Lower leg skin (tissue), 4 donors: Measurements from ENCODE around the gene HIP1. TPM values are rescaled to one million over a fixed set of nuclear protein-coding genes. Genes with fewer than 3 reads are reported as not detected.

ENCODE experiments used
- DNase-seq, 2 donors: peaks; one replicate each; pipeline ENCODE4 v3.0.0-alpha.2; 2019; ENCODE audit warnings: low spot score in 2 of 2
- H3K4me3 ChIP-seq: fragments of 200-600 bp; sonication (generic); 2 replicates; pipeline ENCODE4 v1.5.1; 2017; ENCODE audit warnings: mild to moderate bottlenecking, low read depth; ENCODE audit not compliant: poor library complexity, severe bottlenecking
- POLR2A ChIP-seq, 2 donors: fragments of 450-650 bp; IDR thresholded peaks; one replicate each; pipeline ENCODE4 v1.6.1; 2016 to 2017; ENCODE audit warnings: antibody characterized with exemption in 2 of 2, mild to moderate bottlenecking in 1 of 2, moderate library complexity in 1 of 2
- WGBS, 2 donors: methylation state at CpG; one replicate each; pipeline ENCODE4 v1.1.5; 2018; 5-methylcytosine and 5-hydroxymethylcytosine counted together
- intact Hi-C: fragments of 100-400 bp; cut with DNase I; formaldehyde crosslinking; loops from one replicate; pipeline ENCODE4 v1.15.0; 2023; ENCODE audit warnings: low total_unique reads
- total RNA-seq, 4 donors: library from RNA; depleted of rRNA; stranded (reverse); fragments of >200 nt; gene quantifications; one replicate each; pipeline ENCODE4 v1.1.0, GENCODE V29; 2016
- TF ChIP-seq, protein P1 (sequence below), 3 donors: fragments of 450-650 bp; IDR thresholded peaks; one replicate each; pipeline ENCODE4 v1.5.1; 2016; ENCODE audit warnings: antibody characterized with exemption in 3 of 3, mild to moderate bottlenecking in 3 of 3, moderate library complexity in 2 of 3

The HIP1 gene
- total RNA-seq, 4 donors from 2014 or later, result 20.1 to 30.3 (median 23.0) TPM

DNA sequence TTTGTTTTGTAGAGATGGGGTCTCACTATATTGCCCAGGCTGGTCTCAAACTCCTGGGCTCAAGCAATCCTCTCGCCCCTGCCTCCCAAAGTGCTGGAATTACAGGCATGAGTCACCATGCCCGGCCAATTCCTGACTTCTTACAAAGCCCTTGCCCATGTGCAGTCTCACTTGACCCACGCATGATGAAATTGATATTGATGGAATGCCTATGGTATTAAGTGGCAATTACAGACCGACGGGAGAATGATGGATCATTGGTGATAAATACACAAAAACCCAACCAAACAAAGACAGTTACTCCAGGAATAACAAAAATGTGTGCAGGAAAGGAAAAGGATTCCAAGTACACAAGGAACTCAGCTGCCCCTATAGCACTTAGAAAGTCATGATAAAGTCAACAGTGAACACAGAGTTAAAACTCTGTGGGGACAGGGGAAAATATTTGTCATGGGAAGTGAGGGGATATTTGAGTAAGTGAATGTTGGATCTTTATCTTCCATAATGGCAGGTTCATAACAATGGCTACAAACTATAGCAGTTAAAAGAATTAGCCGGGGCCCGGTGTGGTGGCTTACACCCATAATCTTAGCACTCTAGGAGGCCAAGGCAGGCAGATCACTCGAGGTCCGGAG, 21.6 kb downstream of the HIP1 start:
- intact Hi-C loops, result no loop called here
- H3K4me3 ChIP-seq, result no peak overlapping the region
- WGBS, 2 donors, result 94 to 96% methylated on average over 9 of the region's 9 CpGs
- no peak for DNase-seq
- TF ChIP-seq, protein P1, sequence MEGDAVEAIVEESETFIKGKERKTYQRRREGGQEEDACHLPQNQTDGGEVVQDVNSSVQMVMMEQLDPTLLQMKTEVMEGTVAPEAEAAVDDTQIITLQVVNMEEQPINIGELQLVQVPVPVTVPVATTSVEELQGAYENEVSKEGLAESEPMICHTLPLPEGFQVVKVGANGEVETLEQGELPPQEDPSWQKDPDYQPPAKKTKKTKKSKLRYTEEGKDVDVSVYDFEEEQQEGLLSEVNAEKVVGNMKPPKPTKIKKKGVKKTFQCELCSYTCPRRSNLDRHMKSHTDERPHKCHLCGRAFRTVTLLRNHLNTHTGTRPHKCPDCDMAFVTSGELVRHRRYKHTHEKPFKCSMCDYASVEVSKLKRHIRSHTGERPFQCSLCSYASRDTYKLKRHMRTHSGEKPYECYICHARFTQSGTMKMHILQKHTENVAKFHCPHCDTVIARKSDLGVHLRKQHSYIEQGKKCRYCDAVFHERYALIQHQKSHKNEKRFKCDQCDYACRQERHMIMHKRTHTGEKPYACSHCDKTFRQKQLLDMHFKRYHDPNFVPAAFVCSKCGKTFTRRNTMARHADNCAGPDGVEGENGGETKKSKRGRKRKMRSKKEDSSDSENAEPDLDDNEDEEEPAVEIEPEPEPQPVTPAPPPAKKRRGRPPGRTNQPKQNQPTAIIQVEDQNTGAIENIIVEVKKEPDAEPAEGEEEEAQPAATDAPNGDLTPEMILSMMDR (IDR thresholded peaks at IDR 0.05), result no peak

GRCh38 chr7:75715864-75716263, 22.9 kb downstream of the HIP1 start:
- no peak overlapping the region for H3K4me3 ChIP-seq
- no peak for DNase-seq
- 68 to 81% methylated on average over 7 of the region's 7 CpGs for WGBS, 2 donors
- TF ChIP-seq POLR2A (IDR thresholded peaks at IDR 0.05), result no peak
- TF ChIP-seq, protein P1 (IDR thresholded peaks at IDR 0.05), result no peak
- intact Hi-C loops, result no loop called here

DNA sequence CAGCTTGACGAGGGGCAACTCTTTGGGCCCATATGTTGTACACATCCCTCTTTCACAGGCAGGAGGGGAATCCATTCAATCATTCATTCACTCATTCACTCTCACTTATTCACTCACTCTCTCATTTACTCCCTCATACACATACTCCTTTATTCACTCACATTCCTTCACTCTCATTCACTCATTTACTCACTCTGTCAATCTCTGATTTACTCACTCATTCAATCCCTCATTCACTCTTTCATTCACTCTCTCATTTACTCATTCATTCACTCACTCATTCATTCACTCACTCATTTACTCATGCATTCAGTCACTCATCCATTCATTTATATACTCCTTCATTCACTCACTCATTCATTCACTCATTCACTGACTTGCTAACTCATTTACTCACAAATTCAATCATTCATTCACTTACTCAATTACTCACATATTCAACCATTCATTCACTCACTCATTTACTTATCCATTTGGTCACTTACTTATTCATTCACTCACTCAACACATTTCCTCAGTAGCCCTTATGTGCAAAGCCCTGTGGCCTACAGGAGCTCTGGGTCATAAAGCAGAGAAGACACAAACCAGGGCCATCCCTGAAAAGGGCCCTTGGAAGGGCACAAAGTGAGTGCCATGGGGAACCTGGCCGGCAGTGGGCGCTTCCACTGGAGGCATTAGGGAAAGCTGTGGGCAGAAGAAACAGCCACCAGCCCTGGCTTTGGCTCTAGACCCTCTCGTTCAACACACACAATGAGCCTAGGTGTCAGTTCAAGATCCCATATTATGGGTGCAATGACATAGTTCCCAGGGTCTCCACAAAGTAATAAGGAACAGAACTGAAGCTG, 26.0 kb downstream of the HIP1 start:
- no peak for TF ChIP-seq POLR2A (IDR thresholded peaks at IDR 0.05)
- TF ChIP-seq, protein P1 (IDR thresholded peaks at IDR 0.05), result no peak
- H3K4me3 ChIP-seq, result no peak overlapping the region
- WGBS, 2 donors, result 80 to 86% methylated on average over 4 of the region's 4 CpGs
- intact Hi-C loops, result no loop called here
- no peak for DNase-seq

DNA sequence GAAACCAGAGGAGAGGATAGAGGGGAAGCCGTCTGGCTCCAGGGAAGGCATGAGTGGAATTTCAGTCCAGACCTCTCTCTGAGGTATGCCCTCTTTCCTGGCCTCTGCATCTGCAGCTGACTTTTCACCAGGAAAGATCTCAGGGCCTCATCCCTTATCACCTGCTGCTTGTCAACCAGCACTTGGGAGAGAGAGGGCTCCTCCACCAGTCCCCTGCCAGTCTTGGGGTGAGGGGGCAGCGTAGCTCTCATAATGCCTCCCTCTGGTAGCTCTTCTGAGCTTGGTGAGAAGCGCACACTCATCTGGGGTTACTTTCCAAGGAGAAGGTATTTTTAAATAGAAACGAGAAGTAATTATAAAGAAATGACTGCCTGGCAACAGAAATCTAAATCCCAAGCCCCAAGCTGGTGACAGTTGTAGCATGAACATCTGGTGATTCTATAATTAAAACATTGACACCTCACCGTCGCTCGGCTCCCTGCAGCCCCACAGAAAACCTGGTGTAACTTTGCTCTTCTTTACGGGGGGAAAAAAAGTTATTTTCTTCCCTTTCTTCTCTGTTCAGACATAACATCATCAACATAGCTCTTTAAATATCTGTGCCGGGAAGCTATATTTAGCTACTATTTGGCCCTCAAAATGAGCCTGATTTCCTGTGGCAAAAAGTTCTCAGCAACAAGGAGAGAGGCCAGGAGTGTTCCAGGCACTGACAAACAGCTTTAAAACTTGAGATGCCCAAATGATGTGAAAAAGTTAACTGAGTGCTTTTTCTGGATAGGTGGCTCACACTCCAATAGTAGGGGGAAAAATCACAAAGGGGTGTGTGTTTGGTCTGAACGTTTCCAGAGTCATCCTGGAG, 26.9 kb downstream of the HIP1 start:
- intact Hi-C loops, result no loop called here
- no peak for DNase-seq
- 34 to 53% methylated on average over 10 of the region's 10 CpGs for WGBS, 2 donors
- TF ChIP-seq, protein P1 (IDR thresholded peaks at IDR 0.05), result no peak
- TF ChIP-seq POLR2A (IDR thresholded peaks at IDR 0.05), result no peak
- H3K4me3 ChIP-seq, result no peak overlapping the region

DNA sequence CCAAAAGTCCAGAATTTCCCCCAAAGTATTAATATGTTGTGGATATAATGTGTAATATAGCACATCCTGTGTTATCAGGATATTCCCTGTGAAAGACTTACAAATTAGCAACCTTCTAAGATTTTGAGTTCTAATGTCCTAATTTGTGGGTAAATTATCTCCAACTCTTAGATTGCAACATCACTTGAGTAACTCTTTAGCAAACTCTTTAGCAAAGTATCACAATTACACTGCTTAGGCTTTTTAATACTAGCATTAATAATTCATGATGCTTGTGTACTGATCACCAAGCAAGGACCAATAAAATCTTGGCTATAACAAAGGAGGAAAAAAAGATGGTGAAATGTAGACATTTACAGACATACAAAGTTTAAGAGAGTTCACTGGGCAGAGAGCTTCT, 27.7 kb downstream of the HIP1 start:
- no peak for DNase-seq
- TF ChIP-seq POLR2A (IDR thresholded peaks at IDR 0.05), result no peak
- TF ChIP-seq, protein P1 (IDR thresholded peaks at IDR 0.05), result no peak
- intact Hi-C loops, result no loop called here
- no peak overlapping the region for H3K4me3 ChIP-seq
